ENCODE measurements around the gene MINDY4. TPM values are rescaled to one million over a fixed set of nuclear protein-coding genes. Genes with fewer than 3 reads are reported as not detected.

Gene MINDY4
- total RNA-seq, 3 donors from 2014 or later (not counting 1 experiment from before 2014, with no cell fraction given): 1.1 to 1.7 (median 1.1) TPM

DNA sequence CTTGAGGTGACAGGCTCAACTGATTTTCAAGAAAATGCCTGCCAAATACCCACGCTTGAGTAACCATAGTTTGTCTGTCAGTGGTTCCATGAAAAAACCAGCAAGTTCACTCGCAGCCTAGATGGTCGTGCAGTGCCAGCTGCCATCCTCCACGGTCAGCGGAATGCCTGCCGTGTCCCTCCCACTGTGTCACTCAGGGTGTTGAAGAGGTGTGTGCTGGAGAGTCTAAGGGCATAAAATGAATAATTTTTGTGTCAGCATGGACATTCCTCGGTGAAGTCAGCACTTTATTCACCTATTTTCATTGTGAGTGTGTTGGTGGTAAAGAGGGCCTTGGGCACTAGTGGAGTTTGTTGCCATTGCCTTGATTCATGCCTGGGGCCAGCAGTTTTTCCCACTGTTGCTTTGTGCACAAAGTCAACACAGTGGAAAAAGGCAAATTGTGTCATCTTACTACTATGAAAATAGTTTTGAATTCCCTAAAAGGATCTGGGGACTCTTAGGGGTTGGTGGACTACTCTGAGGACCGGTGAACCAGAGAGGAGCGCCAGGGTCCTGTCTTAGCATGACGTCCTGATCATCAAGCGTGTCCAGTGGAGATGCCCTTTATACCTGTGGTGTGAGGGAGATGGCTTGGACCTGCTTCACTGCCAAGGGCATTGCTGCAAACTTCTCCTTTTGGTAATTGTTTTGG lies 17.6 kb downstream of the MINDY4 start:
- Mint-ChIP-seq H3K4me1 (no peaks in the 10 kb centered on the region), H3K4me3 (no peak overlapping the region), H3K36me3 (no peaks in the 10 kb centered on the region), H3K27me3 (ENCODE audit: low read depth in 2 of 2) (no peaks in the 10 kb centered on the region), H3K27ac (no peak overlapping the region), H3K9me3 (no peaks in the 10 kb centered on the region)
- no peak for TF ChIP-seq CTCF (IDR thresholded peaks at IDR 0.05)
- Histone ChIP-seq H3K9me3 (ENCODE audit: control insufficient read depth, insufficient read depth, low read length) (no peaks in the 10 kb centered on the region), H3K4me1 (ENCODE audit: control insufficient read depth, insufficient read depth, low read length) (no peaks in the 10 kb centered on the region), H3K27ac (ENCODE audit: low read length) (no peak overlapping the region), H3K27me3 (ENCODE audit: control insufficient read depth, insufficient read depth, low read length) (no peaks in the 10 kb centered on the region), H3K4me3 (ENCODE audit: low read length) (no peak overlapping the region), H3K36me3 (ENCODE audit: control insufficient read depth, insufficient read depth, low read length) (no peaks in the 10 kb centered on the region)
- DNase-seq: no peak
- ATAC-seq: no peak
- intact Hi-C loops (cut with micrococcal nuclease): no loop called here
- 89% methylated on average over 11 of the region's 11 CpGs for WGBS (ENCODE audit: insufficient coverage)

GRCh38 chr7:30789334-30789711 lies 18.1 kb downstream of the MINDY4 start:
- TF ChIP-seq CTCF (IDR thresholded peaks at IDR 0.05): no peak
- H3K27ac Mint-ChIP-seq: no peak overlapping the region

DNA sequence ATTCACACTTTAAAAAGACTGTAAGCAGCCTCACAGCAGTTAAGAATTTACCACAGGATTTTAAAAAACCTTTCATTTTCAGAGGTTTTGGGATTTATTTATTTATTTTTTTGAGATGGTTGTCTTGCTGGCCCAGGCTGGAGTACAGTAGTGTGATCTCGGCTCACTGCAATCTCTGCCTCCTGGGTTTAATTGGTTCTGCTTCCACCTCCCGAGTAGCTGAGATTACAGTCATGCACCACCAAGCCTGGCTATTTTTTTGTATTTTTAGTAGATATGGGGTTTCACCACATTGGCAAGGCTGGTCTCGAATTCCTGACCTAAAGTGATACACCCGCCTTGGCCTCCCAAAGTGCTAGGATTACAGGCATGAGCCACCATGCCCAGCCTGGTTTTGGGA lies 19.1 kb downstream of the MINDY4 start:
- H3K4me3 Mint-ChIP-seq: no peak overlapping the region
- H3K4me1 ChIP-seq (ENCODE audit: control insufficient read depth, insufficient read depth, low read length): no peaks in the 10 kb centered on the region
- no peak overlapping the region for H3K27ac ChIP-seq (ENCODE audit: low read length)
- no peaks in the 10 kb centered on the region for H3K36me3 ChIP-seq (ENCODE audit: control insufficient read depth, insufficient read depth, low read length)
- DNase-seq: no peak
- H3K27ac Mint-ChIP-seq: no peak overlapping the region
- H3K4me1 Mint-ChIP-seq: no peaks in the 10 kb centered on the region
- no peaks in the 10 kb centered on the region for H3K27me3 ChIP-seq (ENCODE audit: control insufficient read depth, insufficient read depth, low read length)
- no peaks in the 10 kb centered on the region for H3K36me3 Mint-ChIP-seq
- H3K4me3 ChIP-seq (ENCODE audit: low read length): no peak overlapping the region
- 91% methylated on average over 4 of the region's 4 CpGs for WGBS (ENCODE audit: insufficient coverage)
- ATAC-seq: no peak
- no peaks in the 10 kb centered on the region for H3K9me3 ChIP-seq (ENCODE audit: control insufficient read depth, insufficient read depth, low read length)
- no peaks in the 10 kb centered on the region for H3K27me3 Mint-ChIP-seq (ENCODE audit: low read depth in 2 of 2)
- no peaks in the 10 kb centered on the region for H3K9me3 Mint-ChIP-seq
- TF ChIP-seq CTCF (IDR thresholded peaks at IDR 0.05): no peak
- intact Hi-C loops (cut with micrococcal nuclease): no loop called here

More at GRCh38 chr7:30789334-30789711, 18.1 kb downstream of the MINDY4 start:
- Mint-ChIP-seq H3K27me3 (ENCODE audit: low read depth in 2 of 2) (no peaks in the 10 kb centered on the region), H3K36me3 (no peaks in the 10 kb centered on the region), H3K4me3 (no peak overlapping the region), H3K4me1 (no peaks in the 10 kb centered on the region), H3K9me3 (no peaks in the 10 kb centered on the region)
- no peak for ATAC-seq
- DNase-seq: no peak
- no peaks in the 10 kb centered on the region for H3K36me3 ChIP-seq (ENCODE audit: control insufficient read depth, insufficient read depth, low read length)
- H3K9me3 ChIP-seq (ENCODE audit: control insufficient read depth, insufficient read depth, low read length): no peaks in the 10 kb centered on the region
- no peaks in the 10 kb centered on the region for H3K27me3 ChIP-seq (ENCODE audit: control insufficient read depth, insufficient read depth, low read length)
- no peak overlapping the region for H3K4me3 ChIP-seq (ENCODE audit: low read length)
- intact Hi-C loops (cut with micrococcal nuclease): no loop called here
- 61% methylated on average over 2 of the region's 3 CpGs for WGBS (ENCODE audit: insufficient coverage)
- H3K4me1 ChIP-seq (ENCODE audit: control insufficient read depth, insufficient read depth, low read length): no peaks in the 10 kb centered on the region
- H3K27ac ChIP-seq (ENCODE audit: low read length): no peak overlapping the region

DNA sequence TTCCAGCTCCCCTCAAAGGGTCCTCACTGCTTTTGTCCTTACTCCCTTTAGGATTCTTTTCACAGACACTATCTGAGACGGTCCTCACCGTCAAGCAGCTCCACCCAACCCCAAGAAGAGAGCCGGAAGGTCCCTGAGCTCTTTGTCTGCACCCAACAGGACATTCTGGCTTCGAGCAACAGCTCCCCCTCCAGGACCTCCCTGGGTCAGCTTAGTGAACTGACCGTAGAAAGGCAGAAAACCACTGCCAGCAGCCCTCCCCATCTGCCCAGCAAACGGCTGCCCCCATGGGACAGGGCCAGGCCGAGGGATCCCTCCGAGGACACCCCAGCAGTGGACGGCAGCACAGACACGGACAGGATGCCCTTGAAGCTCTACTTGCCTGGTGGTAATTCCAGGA lies 19.9 kb downstream of the MINDY4 start:
- no peaks in the 10 kb centered on the region for H3K36me3 ChIP-seq (ENCODE audit: control insufficient read depth, insufficient read depth, low read length)
- H3K27me3 ChIP-seq (ENCODE audit: control insufficient read depth, insufficient read depth, low read length): no peaks in the 10 kb centered on the region
- Mint-ChIP-seq H3K27me3 (ENCODE audit: low read depth in 2 of 2) (no peaks in the 10 kb centered on the region), H3K4me3 (no peak overlapping the region), H3K9me3 (no peaks in the 10 kb centered on the region), H3K27ac (no peak overlapping the region), H3K36me3 (no peaks in the 10 kb centered on the region), H3K4me1 (peaks cover 0 to 7% of the 10 kb centered on the region in 2 donors)
- no peak overlapping the region for H3K27ac ChIP-seq (ENCODE audit: low read length)
- ATAC-seq: no peak
- no peak overlapping the region for H3K4me3 ChIP-seq (ENCODE audit: low read length)
- intact Hi-C loops (cut with micrococcal nuclease): no loop called here
- no peaks in the 10 kb centered on the region for H3K9me3 ChIP-seq (ENCODE audit: control insufficient read depth, insufficient read depth, low read length)
- H3K4me1 ChIP-seq (ENCODE audit: control insufficient read depth, insufficient read depth, low read length): no peaks in the 10 kb centered on the region
- no peak for TF ChIP-seq CTCF (IDR thresholded peaks at IDR 0.05)
- DNase-seq: no peak
- 91% methylated on average over 10 of the region's 10 CpGs for WGBS (ENCODE audit: insufficient coverage)
